Measurements from ENCODE around the gene PTPN11. TPM values are rescaled to one million over a fixed set of nuclear protein-coding genes. Genes with fewer than 3 reads are reported as not detected.

The PTPN11 gene
- total RNA-seq, 1 donor = 133 TPM

- no peak overlapping the region for H3K4me3 ChIP-seq (ENCODE audit: low read depth, low read length)
- no peak for DNase-seq (ENCODE audit: low read depth)
- no peak for TF ChIP-seq CTCF (IDR thresholded peaks at IDR 0.05; ENCODE audit: insufficient read depth, low read length)
Measured at GRCh38 chr12:112546996-112547395, 128.2 kb downstream of the PTPN11 start.

DNA sequence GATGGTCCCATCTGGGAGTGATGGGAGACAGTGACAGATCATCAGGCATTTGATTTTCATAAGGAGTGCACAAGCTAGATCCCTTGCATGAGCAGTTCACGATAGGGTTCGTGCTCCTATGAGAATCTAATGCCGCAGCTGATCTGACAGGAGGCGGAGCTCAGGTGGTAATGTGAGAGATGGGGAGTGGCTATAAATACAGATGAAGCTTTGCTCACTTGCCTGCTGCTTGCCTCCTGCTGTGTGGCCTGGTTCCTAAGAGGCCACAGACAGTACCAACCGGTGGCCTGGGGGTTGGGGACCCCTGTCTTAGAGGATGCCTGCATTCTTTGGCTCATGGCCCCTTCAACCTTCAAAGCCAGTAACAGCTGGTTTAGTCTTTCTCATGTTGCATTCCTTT lies 130.3 kb downstream of the PTPN11 start:
- TF ChIP-seq CTCF (IDR thresholded peaks at IDR 0.05; ENCODE audit: insufficient read depth, low read length) = no peak
- DNase-seq (ENCODE audit: low read depth) = no peak
- no peak overlapping the region for H3K4me3 ChIP-seq (ENCODE audit: low read depth, low read length)

GRCh38 chr12:112551681-112552080 lies 132.9 kb downstream of the PTPN11 start:
- no peak overlapping the region for H3K4me3 ChIP-seq (ENCODE audit: low read depth, low read length)
- no peak for TF ChIP-seq CTCF (IDR thresholded peaks at IDR 0.05; ENCODE audit: insufficient read depth, low read length)
- DNase-seq (ENCODE audit: low read depth) = no peak

GRCh38 chr12:112555621-112556233 lies 137.0 kb downstream of the PTPN11 start:
- TF ChIP-seq CTCF (IDR thresholded peaks at IDR 0.05; ENCODE audit: insufficient read depth, low read length) = no peak
- no peak overlapping the region for H3K4me3 ChIP-seq (ENCODE audit: low read depth, low read length)
- DNase-seq (ENCODE audit: low read depth) = no peak

DNA sequence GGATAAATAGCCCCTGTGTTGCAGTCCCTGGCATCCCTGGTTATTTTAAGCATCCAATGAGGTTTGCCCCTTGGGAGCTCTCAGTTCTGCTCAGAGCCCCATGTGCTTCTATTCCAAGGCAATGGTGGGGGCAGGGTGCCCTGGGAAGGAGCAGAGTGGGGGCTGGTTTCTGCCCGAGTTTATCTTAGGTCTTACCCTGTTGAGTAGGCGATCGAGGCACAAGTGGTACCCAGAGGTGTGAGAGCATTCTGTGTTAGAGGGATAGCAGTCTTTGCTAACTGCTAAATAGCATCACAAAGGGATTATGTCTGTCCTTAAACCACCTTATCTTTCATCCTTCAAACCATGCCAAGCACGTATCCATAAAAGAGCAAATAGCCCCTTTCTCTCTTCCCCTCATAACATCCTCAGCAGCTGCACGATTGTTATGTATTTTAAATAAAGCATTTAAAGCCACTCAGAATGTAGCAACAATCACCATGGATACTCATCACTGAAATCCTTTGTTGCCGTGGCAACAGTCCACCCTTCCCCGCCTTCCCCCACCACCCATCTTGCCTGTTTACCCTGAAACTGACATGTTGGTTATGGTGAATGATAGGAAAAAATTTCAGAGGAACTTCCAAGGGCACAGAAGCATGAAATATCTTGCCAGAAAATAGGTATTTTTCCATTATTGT lies 139.3 kb downstream of the PTPN11 start:
- no peak for TF ChIP-seq CTCF (IDR thresholded peaks at IDR 0.05; ENCODE audit: insufficient read depth, low read length)

More for the DNA sequence above, 139.3 kb downstream of the PTPN11 start:
- DNase-seq (ENCODE audit: low read depth) = no peak
- no peak overlapping the region for H3K4me3 ChIP-seq (ENCODE audit: low read depth, low read length)

Other genes with a start within 250 kb of the PTPN11 start
- gene HECTD4, start 36.5 kb upstream of the PTPN11 start, total RNA-seq (ENCODE audit: low replicate concordance) = 14.1 and 22.1 TPM in 2 replicates
- gene RPL6, start 9.3 kb upstream of the PTPN11 start, total RNA-seq (ENCODE audit: low replicate concordance) = 1,546 and 1,914 TPM in 2 replicates

Measured in fibroblast of the aortic adventitia (primary cell).